ENCODE results near the gene LYPD6B. TPM values are rescaled to one million over a fixed set of nuclear protein-coding genes. Genes with fewer than 3 reads are reported as not detected.
A peak's percentile ranks its signal among the peaks of the same experiment; 100 is the strongest.

The LYPD6B gene
- total and polyA plus RNA-seq, 2 donors (not counting 1 experiment from before 2014, with no cell fraction given), result 1.5 to 2.7 TPM

- H3K36me3 ChIP-seq (replicated peaks in 1 of 2; ENCODE audit: control extremely low read depth in 1 of 2, control insufficient read depth in 1 of 2, extremely low read depth in 1 of 2, insufficient read depth in 2 of 2, low read length in 1 of 2), result no peaks in the 10 kb centered on the region
- intact Hi-C loops (cut with micrococcal nuclease), result loop anchor here (5.0 kb wide), 1 partner anchor 143 kb away; no protein-coding TSS in a partner anchor
- no peaks in the 10 kb centered on the region for H4K20me1 ChIP-seq (ENCODE audit: control insufficient read depth, insufficient read depth, low read length, poor library complexity, severe bottlenecking)
- H3K9me3 Mint-ChIP-seq (ENCODE audit: insufficient read depth), result no peaks in the 10 kb centered on the region
- H3K27ac ChIP-seq (ENCODE audit: low read length in 2 of 2), result no peak overlapping the region
- H3K4me2 ChIP-seq (replicated peaks; ENCODE audit: low read depth, low read length, poor library complexity, severe bottlenecking), result no peak overlapping the region
- H3K4me1 ChIP-seq (ENCODE audit: control insufficient read depth in 2 of 2, insufficient read depth in 2 of 2, low read length in 2 of 2), result peaks cover 14 to 15% of the 10 kb centered on the region in 2 donors
- no peak for ATAC-seq (ENCODE audit: low read depth)
- H3K79me2 ChIP-seq (ENCODE audit: control insufficient read depth, insufficient read depth, low read length), result no peaks in the 10 kb centered on the region
- CTCF ChIA-PET, result no interaction called here
- peaks cover 56% of the 10 kb centered on the region for H3K27me3 Mint-ChIP-seq
- H3K4me3 Mint-ChIP-seq, result no peak overlapping the region
- no peak overlapping the region for H3K9ac ChIP-seq (ENCODE audit: low read length)
- H3K4me3 ChIP-seq (ENCODE audit: control extremely low read depth in 1 of 5, extremely low read depth in 1 of 5, insufficient read depth in 1 of 5, low read depth in 2 of 5, low read length in 4 of 5), result no peak overlapping the region
- POLR2A ChIA-PET, result no interaction called here
- TF ChIP-seq CTCF (IDR thresholded peaks at IDR 0.05), result no peak
- TF ChIP-seq EZH2 (IDR thresholded peaks at IDR 0.05; ENCODE audit: borderline replicate concordance, insufficient read depth, low read depth, low read length, poor library complexity, severe bottlenecking), result no peak
- DNase-seq, result no peak
- no peak overlapping the region for H2AFZ ChIP-seq (ENCODE audit: insufficient read depth, low read depth, low read length, poor library complexity, severe bottlenecking)
- no peak overlapping the region for H3K27ac Mint-ChIP-seq
- peaks cover 0 to 3% (median 0%) of the 10 kb centered on the region in 3 donors for H3K9me3 ChIP-seq (ENCODE audit: control extremely low read depth in 1 of 3, control insufficient read depth in 2 of 3, insufficient read depth in 1 of 3, low read length in 2 of 3)
- H3K4me1 Mint-ChIP-seq, result peaks cover 18% of the 10 kb centered on the region
- H3K27me3 ChIP-seq (replicated peaks in 1 of 4; ENCODE audit: control extremely low read depth in 1 of 4, control insufficient read depth in 3 of 4, insufficient read depth in 4 of 4, low read length in 3 of 4), result peaks cover 0 to 28% (median 20%) of the 10 kb centered on the region in 4 experiments
Observed at GRCh38 chr2:149164827-149165226, 126.3 kb downstream of the LYPD6B start.

- ATAC-seq (ENCODE audit: low read depth), result no peak
- Histone ChIP-seq H4K20me1 (ENCODE audit: control insufficient read depth, insufficient read depth, low read length, poor library complexity, severe bottlenecking) (no peaks in the 10 kb centered on the region), H3K27ac (ENCODE audit: low read length in 2 of 2) (no peak overlapping the region), H3K4me1 (ENCODE audit: control insufficient read depth in 2 of 2, insufficient read depth in 2 of 2, low read length in 2 of 2) (no peaks in the 10 kb centered on the region), H3K9me3 (ENCODE audit: control extremely low read depth in 1 of 3, control insufficient read depth in 2 of 3, insufficient read depth in 1 of 3, low read length in 2 of 3) (peaks cover 0 to 6% (median 3%) of the 10 kb centered on the region in 3 donors), H3K4me3 (ENCODE audit: control extremely low read depth in 1 of 5, extremely low read depth in 1 of 5, insufficient read depth in 1 of 5, low read depth in 2 of 5, low read length in 4 of 5) (no peak overlapping the region), H3K79me2 (ENCODE audit: control insufficient read depth, insufficient read depth, low read length) (no peaks in the 10 kb centered on the region), H2AFZ (ENCODE audit: insufficient read depth, low read depth, low read length, poor library complexity, severe bottlenecking) (no peak overlapping the region), H3K27me3 (replicated peaks in 1 of 4; ENCODE audit: control extremely low read depth in 1 of 4, control insufficient read depth in 3 of 4, insufficient read depth in 4 of 4, low read length in 3 of 4) (peaks cover 0 to 35% (median 19%) of the 10 kb centered on the region in 4 experiments), H3K9ac (ENCODE audit: low read length) (no peak overlapping the region), H3K4me2 (replicated peaks; ENCODE audit: low read depth, low read length, poor library complexity, severe bottlenecking) (no peak overlapping the region), H3K36me3 (replicated peaks in 1 of 2; ENCODE audit: control extremely low read depth in 1 of 2, control insufficient read depth in 1 of 2, extremely low read depth in 1 of 2, insufficient read depth in 2 of 2, low read length in 1 of 2) (no peaks in the 10 kb centered on the region)
- Mint-ChIP-seq H3K27me3 (peaks cover 45% of the 10 kb centered on the region), H3K4me1 (peaks cover 2% of the 10 kb centered on the region), H3K27ac (peak overlapping the region; percentile 16), H3K9me3 (ENCODE audit: insufficient read depth) (peaks cover 3% of the 10 kb centered on the region), H3K4me3 (no peak overlapping the region)
- intact Hi-C loops (cut with micrococcal nuclease), result no loop called here
- ChIA-PET CTCF (no interaction called here), POLR2A (no interaction called here)
- no peak for TF ChIP-seq EZH2 (IDR thresholded peaks at IDR 0.05; ENCODE audit: borderline replicate concordance, insufficient read depth, low read depth, low read length, poor library complexity, severe bottlenecking)
- TF ChIP-seq CTCF (IDR thresholded peaks at IDR 0.05), result no peak
- DNase-seq, result no peak
- 76% methylated on average over 3 of the region's 5 CpGs for WGBS (ENCODE audit: insufficient coverage)
Observed at GRCh38 chr2:149167001-149167780, 128.7 kb downstream of the LYPD6B start.

All from B cell (primary cell).